Activated CD4-positive, alpha-beta T cell treated with anti-CD3 and anti-CD28 coated beads, Interleukin-2, Interleukin-6, amounts not matched to agents 100 ng/mL and 50 ng/mL, durations not matched to agents 16 hours and 8 hours (primary cell): ENCODE results near the gene ELP4.

Source experiments
- DNase-seq: peaks from one replicate; pipeline ENCODE4 v3.0.0-alpha.2; 2020

Gene ELP4

GRCh38 chr11:31815711-31816467 lies 306.3 kb downstream of the ELP4 start:
- DNase-seq = no peak

GRCh38 chr11:31816468-31817053 lies 307.0 kb downstream of the ELP4 start:
- no peak for DNase-seq

GRCh38 chr11:31817054-31817620 lies 307.6 kb downstream of the ELP4 start:
- no peak for DNase-seq

- no peak for DNase-seq
Measured at GRCh38 chr11:31817621-31818424, 308.3 kb downstream of the ELP4 start.

- DNase-seq = no peak
Measured at GRCh38 chr11:31818425-31818755, 308.8 kb downstream of the ELP4 start.

- no peak for DNase-seq
Measured at GRCh38 chr11:31818874-31819331, 309.3 kb downstream of the ELP4 start.

- no peak for DNase-seq
Measured at GRCh38 chr11:31819621-31820437, 310.3 kb downstream of the ELP4 start.

- no peak for DNase-seq
Measured at GRCh38 chr11:31820438-31820818, 310.9 kb downstream of the ELP4 start.

- DNase-seq = no peak
Measured at GRCh38 chr11:31821235-31821764, 311.7 kb downstream of the ELP4 start.

- no peak for DNase-seq
Measured at GRCh38 chr11:31821766-31822165, 312.2 kb downstream of the ELP4 start.

GRCh38 chr11:31822175-31822926 lies 312.8 kb downstream of the ELP4 start:
- DNase-seq = no peak

- DNase-seq = no peak
Measured at GRCh38 chr11:31822927-31823643, 313.5 kb downstream of the ELP4 start.

- no peak for DNase-seq
Measured at GRCh38 chr11:31823644-31824331, 314.2 kb downstream of the ELP4 start.

GRCh38 chr11:31824332-31824878 lies 314.8 kb downstream of the ELP4 start:
- DNase-seq = no peak

- no peak for DNase-seq
Measured at GRCh38 chr11:31824879-31825837, 315.6 kb downstream of the ELP4 start.

- no peak for DNase-seq
Measured at GRCh38 chr11:31825838-31826484, 316.4 kb downstream of the ELP4 start.

- no peak for DNase-seq
Measured at GRCh38 chr11:31826536-31827438, 317.2 kb downstream of the ELP4 start.
